Uterus (tissue), 2 donors: ENCODE data around the gene ZNF716.

Source experiments
- CTCF ChIP-seq, 4 experiments: fragments of 200-600 bp in 2 of 4; fragments of 450-650 bp in 2 of 4; sonication (generic) in 2 of 4; IDR thresholded peaks; one replicate each; pipeline ENCODE4 v1.5.1; 2016 to 2019; ENCODE audit warnings: antibody characterized with exemption in 4 of 4, mild to moderate bottlenecking in 2 of 4, moderate library complexity in 1 of 4
- POLR2A ChIP-seq, 2 donors: fragments of 450-650 bp; IDR thresholded peaks; one replicate each; pipeline ENCODE4 v1.6.1; 2016; ENCODE audit warnings: antibody characterized with exemption in 2 of 2, mild to moderate bottlenecking in 1 of 2, moderate library complexity in 1 of 2

DNA sequence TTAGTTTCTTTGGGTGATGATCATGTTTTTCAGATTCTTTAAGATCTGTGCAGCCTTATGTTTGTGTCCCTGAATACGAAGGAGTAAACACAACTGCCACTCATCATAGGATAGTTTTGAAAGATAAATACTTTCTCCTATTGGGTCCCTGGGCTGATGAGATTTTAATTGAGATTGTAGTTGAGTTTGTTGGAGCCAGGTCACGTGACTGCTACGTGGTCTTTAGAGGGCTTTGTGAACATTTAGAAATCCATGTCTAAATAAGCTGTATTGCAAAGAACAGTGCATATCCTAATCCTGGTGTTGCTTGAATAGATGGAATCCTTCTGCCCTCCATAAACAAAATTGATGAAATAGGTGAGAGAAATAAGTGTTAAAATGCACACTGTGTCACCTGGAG, 17.4 kb upstream of the ZNF716 start:
- TF ChIP-seq CTCF (IDR thresholded peaks at IDR 0.05) (no peak), POLR2A (IDR thresholded peaks at IDR 0.05) (no peak)
